ENCODE data around the gene RAB11FIP4. TPM values are rescaled to one million over a fixed set of nuclear protein-coding genes. Genes with fewer than 3 reads are reported as not detected.

Gene RAB11FIP4
- total and polyA plus RNA-seq, 2 of the 8 experiments (the other 6 are each of a cell fraction or from before 2014, with no cell fraction given), result 21.7 to 53.2 TPM

DNA sequence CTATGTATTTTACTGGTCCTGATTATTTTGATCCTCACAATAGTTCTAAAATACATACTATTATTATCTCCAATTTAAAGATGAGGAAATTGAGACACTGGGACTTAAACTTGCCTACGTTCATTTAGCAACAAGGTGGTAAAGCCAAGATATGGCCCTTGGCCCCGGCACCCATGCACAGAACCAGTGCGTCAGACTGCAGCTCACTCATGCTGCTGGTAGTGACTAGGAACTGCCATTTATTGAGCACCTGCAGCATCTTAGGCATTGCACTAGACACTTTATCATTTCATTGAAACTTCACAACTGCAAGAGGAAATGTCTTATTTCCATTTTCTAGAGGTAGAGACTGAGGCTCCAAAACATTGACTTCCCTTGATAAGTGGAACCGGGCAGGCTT, 93.3 kb downstream of the RAB11FIP4 start (continued):
- TF ChIP-seq SIN3A (conservative IDR thresholded peaks at IDR 0.05 in 1 of 2, IDR thresholded peaks at IDR 0.05 in 1 of 2; ENCODE audit: low read depth in 1 of 2, low read length in 2 of 2) (no peak), PHF8 (conservative IDR thresholded peaks at IDR 0.05; ENCODE audit: low read depth, low read length) (no peak), BACH1 (IDR thresholded peaks at IDR 0.05; ENCODE audit: low read length) (no peak), POLR2A (IDR thresholded peaks at IDR 0.05; ENCODE audit: control extremely low read depth in 1 of 2, low read depth in 2 of 2, low read length in 2 of 2) (no peak), JUN (IDR thresholded peaks at IDR 0.05; ENCODE audit: low read depth, low read length) (no peak), EGR1 (IDR thresholded peaks at IDR 0.05; ENCODE audit: borderline replicate concordance, low read depth, low read length) (no peak), RAD21 (IDR thresholded peaks at IDR 0.05 in 1 of 2, conservative IDR thresholded peaks at IDR 0.05 in 1 of 2; ENCODE audit: low read depth in 2 of 2, low read length in 2 of 2) (no peak), FOSL1 (IDR thresholded peaks at IDR 0.05; ENCODE audit: insufficient read depth, low read depth, low read length) (no peak), POLR2AphosphoS5 (IDR thresholded peaks at IDR 0.05; ENCODE audit: low read depth, low read length) (no peak)
